Measurements from ENCODE around the gene DNAJC3.
"Not testable (repeated sequence)": the region's sequence is repeated elsewhere in the genome, so short reads cannot be mapped to it uniquely, and the experiment has no call there.

DNAJC3 gene

DNA sequence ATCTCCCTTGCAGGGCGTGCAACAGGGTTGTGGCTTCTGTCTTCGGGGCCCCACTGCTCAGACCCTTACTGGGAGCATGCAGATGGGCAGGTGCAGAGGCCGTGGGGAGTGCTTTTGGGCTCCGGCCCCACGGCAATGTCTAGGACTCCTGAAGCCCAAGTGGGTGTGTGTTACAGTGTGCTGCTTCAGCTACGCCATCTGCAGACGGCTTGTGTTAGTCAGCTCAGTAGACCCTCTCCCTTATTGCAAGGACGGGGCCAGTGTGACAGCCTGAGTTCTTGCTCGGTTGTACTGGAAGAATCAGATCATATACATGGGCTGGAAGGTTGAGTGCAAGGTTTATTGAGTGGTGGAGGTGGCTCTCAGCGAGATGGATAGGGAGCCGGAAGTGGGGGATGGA, 39.3 kb downstream of the DNAJC3 start:
- DNase-seq = no peak

DNA sequence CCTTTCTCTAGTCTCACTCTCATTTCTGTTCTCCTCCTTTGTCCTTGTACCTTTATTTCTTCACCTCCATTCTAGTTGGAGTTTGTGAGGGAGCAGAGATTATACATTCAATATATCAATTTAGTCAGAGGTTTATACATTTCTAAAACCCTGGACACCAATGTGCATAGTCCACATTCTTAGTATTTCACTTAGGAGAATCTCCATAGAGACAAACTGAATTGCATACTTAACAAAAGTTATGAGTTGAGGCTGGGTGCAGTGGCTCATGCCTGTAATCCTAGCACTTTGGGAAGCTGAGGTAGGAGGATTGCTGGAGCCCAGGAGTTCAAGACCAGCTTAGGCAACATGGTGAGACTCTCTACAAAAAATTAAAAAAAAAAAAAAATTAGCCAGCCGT, 45.3 kb downstream of the DNAJC3 start:
- no peak for DNase-seq

DNA sequence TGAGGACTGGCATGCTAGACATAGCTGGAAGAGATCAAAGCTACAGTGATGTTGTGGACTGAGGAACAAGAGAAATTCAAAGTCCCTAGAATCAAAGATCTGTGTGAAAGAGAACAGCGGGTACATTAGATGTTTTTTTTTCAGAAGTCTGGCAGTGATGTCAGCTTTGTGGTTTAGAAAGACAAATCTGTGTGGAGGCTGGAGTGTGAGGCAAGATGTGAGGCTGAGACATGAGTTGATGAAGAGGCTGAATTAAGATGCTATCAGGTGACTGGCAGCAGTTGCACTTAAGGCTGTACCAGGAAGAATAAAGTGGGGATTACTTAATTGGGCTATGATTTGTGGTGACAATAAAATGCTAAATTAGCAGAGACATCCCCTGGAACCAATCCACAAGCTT, 46.5 kb downstream of the DNAJC3 start:
- no peak for DNase-seq

DNA sequence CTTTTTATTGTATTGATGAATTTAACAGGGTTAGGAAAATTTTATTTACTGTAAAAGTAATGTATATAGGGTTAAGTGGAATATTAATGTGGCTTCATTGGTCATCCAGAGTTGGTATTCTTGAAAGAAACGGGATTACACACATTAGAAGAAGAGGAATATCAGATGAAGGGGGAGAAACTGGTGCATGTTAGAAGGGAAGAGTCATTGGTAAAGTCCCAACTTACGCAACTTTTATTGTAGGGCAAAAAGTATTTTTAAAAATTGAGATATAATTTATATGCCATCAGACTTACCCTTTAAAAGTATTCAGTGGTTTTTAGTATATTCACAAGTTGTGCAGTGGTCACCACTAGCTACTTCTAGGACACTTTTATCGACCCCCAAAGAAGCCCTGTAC, 47.3 kb downstream of the DNAJC3 start:
- no peak for DNase-seq

GRCh38 chr13:95726876-95727275, 49.9 kb downstream of the DNAJC3 start:
- DNase-seq = no peak

DNA sequence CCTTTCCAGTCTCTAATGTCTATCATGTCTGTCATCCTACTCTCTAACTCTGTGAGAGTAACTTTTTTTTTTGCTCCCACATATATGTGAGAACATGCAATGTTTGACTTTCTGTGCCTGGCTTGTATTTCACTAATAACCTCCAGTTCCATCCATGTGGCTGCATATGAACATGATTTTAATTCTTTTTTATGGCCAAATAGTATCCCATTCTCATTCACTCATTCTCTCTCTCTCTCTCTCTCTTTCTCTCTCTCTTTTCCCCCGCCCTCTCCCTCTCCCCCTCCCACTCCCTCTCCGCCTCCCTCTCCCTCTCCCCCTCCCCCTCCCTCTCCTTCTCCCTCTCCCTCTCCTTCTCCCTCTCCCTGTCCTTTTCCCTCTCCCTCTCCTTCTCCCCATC, 52.0 kb downstream of the DNAJC3 start:
- no peak for DNase-seq

DNA sequence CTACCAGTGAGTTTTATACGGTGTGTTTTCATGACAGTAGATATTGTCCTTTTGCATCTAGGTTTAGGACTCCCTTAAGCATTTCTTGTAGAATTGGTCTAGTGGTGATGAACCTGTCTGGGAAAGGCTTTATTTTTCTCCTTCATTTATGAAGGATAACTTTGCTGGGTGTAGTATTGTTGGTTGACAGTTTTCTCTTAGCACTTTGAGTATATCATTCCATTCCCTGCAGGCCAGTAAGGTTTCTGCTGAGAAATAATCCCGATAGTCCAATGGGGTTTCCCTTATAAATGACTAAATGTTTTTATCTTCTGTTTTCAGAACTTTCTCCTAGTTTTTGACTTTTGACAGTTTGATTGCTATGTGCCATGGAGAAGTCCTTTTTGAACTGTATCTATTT, 57.2 kb downstream of the DNAJC3 start:
- no peak for DNase-seq

DNA sequence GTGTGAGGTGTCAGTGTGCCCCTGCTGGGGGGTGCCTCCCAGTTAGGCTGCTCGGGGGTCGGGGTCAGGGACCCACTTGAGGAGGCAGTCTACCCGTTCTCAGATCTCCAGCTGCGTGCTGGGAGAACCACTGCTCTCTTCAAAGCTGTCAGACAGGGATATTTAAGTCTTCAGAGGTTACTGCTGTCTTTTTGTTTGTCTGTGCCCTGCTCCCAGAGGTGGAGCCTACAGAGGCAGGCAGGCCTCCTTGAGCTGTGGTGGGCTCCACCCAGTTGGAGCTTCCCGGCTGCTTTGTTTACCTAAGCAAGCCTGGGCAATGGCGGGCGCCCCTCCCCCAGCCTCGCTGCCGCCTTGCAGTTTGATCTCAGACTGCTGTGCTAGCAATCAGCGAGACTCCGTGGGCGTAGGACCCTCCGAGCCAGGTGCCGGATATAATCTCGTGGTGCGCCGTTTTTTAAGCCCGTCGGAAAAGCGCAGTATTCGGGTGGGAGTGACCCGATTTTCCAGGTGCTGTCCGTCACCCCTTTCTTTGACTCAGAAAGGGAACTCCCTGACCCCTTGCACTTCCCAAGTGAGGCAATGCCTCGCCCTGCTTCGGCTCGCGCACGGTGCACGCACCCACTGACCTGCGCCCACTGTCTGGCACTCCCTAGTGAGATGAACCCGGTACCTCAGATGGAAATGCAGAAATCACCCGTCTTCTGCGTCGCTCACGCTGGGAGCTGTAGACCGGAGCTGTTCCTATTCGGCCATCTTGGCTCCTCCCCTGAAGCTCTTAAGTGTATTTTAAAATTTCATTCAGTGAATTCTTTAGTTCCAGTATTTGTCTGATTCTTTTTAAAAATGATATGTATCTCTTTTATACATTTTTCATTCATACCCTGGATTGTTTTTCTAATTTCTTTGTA, 63.4 kb downstream of the DNAJC3 start:
- not testable (repeated sequence) for DNase-seq

- no peak for DNase-seq
Observed at GRCh38 chr13:95740979-95741320, 64.0 kb downstream of the DNAJC3 start.

- DNase-seq = no peak
Observed at GRCh38 chr13:95741584-95742563, 64.9 kb downstream of the DNAJC3 start.

GRCh38 chr13:95743192-95743591, 66.3 kb downstream of the DNAJC3 start:
- DNase-seq = no peak

GRCh38 chr13:95745289-95745688, 68.3 kb downstream of the DNAJC3 start:
- no peak for DNase-seq

- DNase-seq = no peak
Observed at GRCh38 chr13:95745752-95746151, 68.8 kb downstream of the DNAJC3 start.

DNA sequence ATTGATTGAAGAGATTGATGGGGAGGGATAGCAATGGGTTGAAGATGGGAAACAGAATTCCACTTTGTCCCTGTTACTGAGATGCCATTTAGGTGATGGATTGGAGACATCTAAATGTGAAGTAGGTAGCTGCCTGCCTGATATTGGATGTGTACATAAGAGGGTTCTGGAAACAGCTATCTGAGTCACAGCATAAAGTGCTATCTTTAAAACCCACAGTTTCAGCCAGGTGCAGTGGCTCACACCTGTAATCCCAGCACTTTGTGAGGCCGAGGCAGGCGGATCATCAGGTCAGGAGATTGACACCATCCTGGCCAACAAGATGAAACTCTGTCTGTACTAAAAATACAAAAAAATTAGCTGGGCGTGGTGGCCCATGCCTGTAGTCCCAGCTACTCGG, 72.6 kb downstream of the DNAJC3 start:
- DNase-seq = no peak

DNA sequence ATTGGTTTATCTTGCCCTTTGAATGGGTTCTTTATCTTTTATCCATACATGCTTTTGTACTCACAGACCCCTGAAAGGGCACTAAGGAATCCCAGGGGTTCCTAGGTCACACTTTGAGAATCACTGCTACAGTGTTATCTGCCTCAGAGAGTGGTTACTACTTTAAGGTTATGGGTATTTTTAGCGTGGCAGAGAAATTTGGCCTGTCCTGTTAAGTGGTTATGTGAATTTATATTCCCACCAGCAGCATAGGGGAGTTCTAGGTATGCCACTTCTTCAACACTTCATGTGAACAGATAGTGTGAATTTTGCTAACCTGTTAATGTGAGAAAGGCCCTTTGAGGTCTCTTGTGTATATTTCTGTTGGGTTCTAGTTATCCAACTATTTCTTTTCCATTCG, 75.7 kb downstream of the DNAJC3 start:
- no peak for DNase-seq

DNA sequence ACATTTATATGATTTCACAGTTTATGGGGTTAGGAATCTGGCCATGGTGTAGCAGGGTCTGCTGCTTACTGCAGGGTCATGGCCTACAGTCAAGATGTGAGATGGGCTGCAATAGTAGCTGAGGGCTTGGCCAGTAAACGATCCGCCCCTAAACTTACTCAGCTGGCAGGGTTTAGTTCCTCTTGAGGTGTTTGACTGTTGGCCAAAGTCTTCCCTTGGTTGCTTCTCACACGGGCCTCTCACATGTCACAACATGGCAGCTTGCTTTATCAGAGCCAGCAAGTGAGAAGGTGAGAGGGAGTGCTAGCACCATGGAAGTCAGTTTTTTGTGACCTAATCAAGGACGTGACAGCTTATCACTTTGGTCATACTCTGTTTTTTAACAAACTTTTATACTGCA, 77.1 kb downstream of the DNAJC3 start:
- no peak for DNase-seq

DNA sequence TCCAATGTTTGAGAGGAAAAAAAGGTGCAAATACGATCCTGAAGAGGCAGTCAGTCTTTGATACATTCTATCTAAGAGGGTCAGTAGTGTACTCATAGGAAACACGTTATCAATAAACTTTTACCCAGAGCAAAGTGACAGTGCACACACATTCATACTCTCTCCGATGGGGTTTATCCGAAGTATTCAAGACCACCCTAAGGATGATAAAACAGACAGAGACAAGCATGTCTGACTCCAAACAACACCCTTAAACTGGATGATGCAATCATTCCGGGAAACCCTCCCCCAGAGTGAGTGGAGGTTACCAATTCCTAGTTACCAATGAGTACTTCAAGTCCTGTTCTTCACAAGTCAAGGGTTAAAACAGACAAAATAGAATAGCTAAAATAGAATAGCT, 79.1 kb downstream of the DNAJC3 start:
- DNase-seq = no peak

DNA sequence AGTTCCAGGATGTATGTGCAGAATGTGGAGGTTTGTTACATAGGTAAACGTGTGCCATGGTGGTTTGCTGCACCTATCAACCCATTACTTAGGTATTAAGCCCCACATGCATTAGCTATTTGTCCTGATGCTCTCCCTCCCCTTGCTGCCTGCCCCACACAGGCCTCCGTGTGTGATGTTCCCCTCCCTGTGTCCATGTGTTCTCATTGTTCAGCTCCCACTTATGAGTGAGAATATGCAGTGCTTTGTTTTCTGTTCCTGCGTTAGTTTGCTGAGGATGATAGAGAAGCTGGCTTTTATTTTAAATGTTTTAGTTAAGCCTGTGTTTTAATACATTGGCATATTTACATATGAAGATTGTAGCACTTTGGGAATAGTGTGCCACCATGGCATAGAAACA, 85.7 kb downstream of the DNAJC3 start:
- DNase-seq = not testable (repeated sequence)

DNA sequence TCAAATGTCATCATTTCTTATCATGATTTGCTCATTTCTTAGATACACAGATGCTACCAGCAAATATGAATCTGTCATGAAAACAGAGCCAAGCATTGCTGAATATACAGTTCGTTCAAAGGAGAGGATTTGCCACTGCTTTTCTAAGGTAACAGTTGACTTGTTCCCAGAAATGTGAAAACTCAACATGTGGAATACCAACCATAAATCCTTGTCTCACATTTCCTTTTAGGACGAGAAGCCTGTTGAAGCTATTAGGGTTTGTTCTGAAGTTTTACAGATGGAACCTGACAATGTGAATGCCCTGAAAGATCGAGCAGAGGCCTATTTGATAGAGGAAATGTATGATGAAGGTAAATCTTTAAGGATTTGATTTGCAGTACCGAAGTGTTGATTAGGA, 86.7 kb downstream of the DNAJC3 start:
- no peak for DNase-seq

DNA sequence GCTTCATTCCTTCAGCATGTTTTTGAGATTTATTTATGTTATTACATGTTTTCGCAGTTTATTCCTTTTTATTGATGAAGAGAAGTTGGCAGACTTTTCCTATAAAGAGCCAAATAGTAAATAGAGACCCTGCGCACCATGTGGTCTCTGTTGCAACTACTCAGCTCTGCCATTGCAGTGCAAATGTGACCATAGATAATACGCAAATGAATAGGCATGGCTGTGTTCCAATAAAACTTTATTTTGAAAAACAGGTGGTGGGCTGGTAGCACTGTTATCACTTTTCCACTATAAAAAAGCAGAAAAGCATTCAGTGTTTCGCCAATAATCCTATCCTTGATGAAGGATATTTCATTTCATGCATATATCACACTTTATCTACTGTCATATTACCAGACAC, 95.0 kb downstream of the DNAJC3 start:
- DNase-seq = no peak

GRCh38 chr13:95779522-95779921, 102.6 kb downstream of the DNAJC3 start:
- no peak for DNase-seq

- no peak for DNase-seq
Observed at GRCh38 chr13:95781016-95781415, 104.1 kb downstream of the DNAJC3 start.

- DNase-seq = not testable (repeated sequence)
Observed at GRCh38 chr13:95781940-95782339, 105.0 kb downstream of the DNAJC3 start.

- DNase-seq = no peak
Observed at GRCh38 chr13:95783747-95784146, 106.8 kb downstream of the DNAJC3 start.

All from activated CD8-positive, alpha-beta memory T cell treated with anti-CD3 and anti-CD28 coated beads, Interleukin-2, amount 50 U/mL, for 48 hours (primary cell).